GM19239 (cell line): ENCODE results near the gene NKX2-4.
"Not testable (repeated sequence)": the region's sequence is repeated elsewhere in the genome, so short reads cannot be mapped to it uniquely, and the experiment has no call there.

Experiments
- DNase-seq: peaks from one replicate; pipeline ENCODE4 v3.0.0; 2011; ENCODE audit warnings: low spot score; ENCODE audit not compliant: insufficient read length
- FAIRE-seq: peaks from 2 replicates; lab custom pipeline; 2011; peaks lifted over from hg19 to GRCh38; lab: Jason Lieb, UNC

Gene NKX2-4

DNA sequence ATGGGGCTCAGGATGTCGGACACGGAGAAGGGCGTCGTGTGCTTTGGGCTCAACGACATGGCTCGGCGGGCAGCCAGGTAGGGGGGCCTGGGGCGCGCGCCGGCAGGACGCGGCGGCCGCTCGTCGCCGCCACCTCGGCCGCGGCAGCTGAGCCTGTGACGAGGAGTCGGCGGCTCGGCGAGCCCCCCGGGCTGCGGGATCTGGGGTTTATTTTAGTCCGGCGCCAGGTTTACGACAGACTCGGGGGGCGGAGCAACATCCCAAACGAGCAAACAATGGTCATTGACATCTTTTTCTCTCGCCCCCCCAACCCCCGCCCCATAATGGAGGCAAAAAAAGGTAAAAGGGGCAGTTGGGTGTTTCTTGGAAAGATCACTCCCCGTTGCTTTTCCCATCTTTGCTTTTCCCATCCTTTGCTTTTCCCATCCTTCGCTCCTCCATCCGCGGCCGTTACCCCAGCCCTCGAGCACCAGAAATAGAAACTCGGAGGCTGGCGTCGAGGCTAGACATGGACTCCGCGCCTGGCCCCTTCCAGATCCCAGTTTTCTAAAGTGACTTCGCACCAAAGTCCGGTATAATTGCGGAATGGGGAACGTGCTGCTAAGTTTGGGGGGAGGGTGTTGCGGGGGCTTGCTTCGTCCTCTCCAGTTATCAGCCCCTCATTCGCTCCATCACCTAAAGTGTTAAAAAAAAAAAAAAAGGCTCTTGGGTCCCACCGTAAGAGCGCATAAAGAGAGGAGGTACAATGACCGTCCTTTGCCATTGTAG lies at the start of gene NKX2-4:
TSS of gene NKX2-4 (minus strand) at position 186 of the 768 bp plus-strand sequence. CDS start at position 59, 127 bp downstream.
- DNase-seq (no peak), FAIRE-seq (no peak)

DNA sequence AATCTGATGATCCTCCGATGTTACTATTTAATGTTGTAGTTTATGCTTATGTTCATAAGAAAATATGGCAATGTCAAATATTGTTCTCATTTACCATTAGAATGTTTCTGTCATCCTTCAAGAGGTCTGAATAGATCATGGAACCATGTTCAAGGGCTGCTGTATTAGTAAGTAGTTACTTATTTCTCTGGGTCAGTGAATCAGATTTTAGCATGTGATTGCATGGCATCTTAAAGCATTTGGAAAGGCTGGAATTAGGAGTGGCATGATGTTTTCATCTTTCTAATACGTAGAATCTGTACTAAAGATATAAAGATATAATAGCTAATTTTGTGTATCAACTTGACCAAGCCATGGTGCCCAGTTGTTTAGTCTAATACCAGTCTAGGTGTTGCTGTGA lies 40.5 kb upstream of the NKX2-4 start:
- DNase-seq = no peak
- FAIRE-seq = no peak

DNA sequence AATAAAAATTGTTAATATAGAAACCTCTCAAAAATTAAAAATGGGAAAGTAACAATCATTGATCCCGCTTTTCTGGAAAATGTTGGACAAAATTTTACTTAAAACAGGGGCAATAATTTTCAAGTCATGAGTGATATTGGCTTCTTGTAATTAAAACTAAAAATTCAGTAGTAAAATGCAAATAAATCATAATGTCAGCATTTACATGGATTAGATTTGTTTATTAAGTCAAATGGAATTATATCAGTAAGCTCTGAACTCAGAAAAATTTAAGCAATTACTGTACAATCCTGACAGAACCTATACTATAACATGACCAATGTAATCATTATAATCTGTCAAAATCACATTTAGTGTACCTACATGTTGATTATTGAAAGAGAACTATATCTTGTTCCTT lies 39.9 kb upstream of the NKX2-4 start:
- FAIRE-seq (no peak), DNase-seq (no peak)

DNA sequence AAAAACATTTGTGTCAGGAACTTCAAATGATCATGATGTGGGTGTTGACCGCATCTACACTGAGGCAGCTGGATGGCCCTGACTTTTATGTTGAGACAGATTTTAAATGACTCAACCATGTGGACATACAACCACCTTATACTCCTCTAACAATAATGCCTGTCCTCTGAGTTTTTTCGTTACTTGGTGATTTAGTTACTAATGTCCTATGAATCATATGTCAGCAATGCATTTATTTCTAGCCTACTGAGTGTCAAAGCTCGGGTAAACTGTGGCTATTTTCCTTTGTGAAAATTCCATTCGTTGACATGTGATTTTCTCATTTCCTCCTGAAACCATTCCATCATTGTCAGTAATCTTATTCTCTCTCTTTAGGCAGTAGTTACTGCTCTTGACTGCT lies 38.9 kb upstream of the NKX2-4 start:
- FAIRE-seq = no peak
- no peak for DNase-seq

DNA sequence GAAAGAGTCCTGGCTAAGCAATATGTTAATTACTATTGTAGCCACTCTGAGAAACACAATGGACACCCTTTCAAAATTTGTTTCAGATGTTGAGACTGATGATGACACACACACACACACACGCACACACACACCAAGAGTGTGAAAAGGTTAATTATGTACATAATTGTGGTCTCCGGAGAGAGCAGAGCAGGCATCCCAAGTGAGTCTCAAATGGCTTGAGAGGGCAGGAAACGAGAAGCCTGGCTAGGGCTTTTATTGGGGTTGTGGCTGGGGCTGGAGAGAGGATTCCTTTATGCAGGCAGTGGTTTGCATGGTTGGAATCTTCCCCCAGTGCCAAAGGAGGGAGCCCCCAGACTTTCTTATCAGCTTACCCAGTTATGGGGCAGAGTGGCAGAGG lies 38.2 kb upstream of the NKX2-4 start:
- no peak for DNase-seq

DNA sequence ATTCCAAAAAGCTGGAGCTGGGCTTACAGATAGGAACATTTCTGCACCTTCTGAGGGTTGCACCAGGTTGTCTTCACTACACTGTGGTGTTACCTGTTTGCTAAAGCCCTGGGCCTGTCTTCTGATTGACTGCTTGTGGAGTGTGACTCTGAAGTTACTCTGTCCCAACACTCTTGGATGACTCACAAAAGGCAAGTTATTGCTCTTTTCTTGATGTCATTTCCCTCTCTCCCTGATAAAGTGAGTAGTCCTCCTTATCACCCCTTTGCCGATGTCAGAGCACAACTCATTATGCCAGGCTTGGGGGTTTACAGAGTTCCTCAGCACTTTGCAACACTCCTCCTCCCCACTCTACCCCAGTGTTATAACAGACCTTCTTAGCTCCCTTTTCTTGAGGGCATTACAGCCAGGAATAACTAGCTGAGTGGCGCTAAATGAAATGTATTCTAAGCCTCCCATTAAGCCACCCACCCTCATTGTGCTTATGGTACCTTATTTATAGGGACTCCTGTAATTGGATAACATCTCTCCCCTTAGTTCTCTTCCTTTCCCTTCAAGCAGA lies 36.1 kb upstream of the NKX2-4 start:
- FAIRE-seq (no peak), DNase-seq (no peak)

More for the DNA sequence above, 38.2 kb upstream of the NKX2-4 start:
- no peak for FAIRE-seq

DNA sequence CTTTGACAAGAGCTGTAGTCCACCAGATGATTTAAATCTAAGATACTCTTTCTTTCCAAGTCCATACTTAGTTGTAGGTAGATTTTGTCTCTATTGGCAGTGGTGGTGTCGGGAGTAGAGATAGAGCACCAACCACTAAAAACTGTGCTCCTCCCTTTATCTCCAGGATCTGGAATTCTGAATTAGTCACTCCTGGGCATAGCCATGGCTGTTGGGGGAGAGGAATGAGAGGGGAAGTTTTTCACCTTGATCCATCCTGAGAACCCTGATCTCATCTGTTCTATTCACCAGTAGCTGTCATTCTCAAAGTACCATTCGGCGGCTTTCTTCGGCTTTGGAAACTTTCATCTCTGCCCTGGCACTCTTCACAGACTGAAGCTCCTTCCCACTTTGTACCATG lies 35.6 kb upstream of the NKX2-4 start:
- DNase-seq (no peak), FAIRE-seq (no peak)

DNA sequence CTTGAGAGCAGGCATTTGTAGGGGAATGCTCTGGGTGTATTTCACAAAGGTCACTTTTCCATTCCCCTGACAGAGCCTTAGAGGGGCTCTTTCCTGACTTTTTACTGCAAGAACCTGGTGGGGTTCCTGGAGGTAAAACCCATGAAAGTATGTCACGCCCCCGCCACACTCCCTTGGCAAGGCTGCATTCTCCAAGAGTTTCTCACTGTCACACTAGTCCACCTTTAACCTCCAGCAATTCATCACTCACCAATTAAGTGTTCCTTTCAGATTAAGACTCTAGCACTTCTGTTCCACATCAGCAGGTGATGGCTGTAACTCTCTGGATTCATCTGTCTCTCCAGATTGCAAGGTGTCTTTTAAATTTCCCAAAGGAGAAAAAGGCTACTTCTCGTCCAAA lies 32.7 kb upstream of the NKX2-4 start:
- no peak for FAIRE-seq

DNA sequence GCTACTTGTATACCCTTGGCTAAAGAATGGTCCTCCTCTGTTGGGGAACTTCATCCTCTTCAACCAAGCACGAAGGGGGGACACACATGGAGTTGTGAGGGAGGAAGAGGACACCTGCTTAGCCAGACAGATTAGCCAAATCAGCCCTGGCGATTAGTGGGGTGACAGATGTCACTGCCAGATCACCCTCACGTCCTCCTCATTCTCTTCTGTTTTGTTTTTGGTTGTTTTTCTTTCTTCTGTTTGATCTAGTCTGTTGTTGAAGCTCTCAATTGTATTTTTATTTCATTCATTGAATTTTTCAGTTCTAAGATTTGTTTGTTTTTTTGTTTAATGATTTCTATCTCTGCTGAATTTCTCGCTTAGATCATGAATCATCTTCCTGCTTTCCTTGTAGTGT lies 27.5 kb upstream of the NKX2-4 start:
- DNase-seq (no peak), FAIRE-seq (no peak)

More for the DNA sequence above, 32.7 kb upstream of the NKX2-4 start:
- DNase-seq = no peak

DNA sequence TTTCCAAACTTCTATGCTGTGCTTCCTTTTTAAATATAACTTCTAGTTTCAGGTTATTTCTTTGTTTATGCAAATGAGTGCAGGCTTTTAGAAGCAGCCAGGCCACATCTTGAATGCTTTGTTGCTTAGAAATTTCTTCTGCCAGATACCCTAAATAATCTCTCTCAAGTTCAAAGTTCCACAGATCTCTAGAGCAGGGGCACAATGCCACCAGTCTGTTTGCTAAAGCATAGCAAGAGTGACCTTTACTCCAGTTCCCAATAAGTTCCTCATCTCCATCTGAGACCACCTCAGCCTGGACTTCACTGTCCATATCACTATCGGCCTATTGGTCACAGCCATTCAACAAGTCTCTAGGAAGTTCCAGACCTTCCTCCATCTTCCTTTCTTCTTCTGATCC lies 26.4 kb upstream of the NKX2-4 start:
- DNase-seq, FAIRE-seq: not testable (repeated sequence)

DNA sequence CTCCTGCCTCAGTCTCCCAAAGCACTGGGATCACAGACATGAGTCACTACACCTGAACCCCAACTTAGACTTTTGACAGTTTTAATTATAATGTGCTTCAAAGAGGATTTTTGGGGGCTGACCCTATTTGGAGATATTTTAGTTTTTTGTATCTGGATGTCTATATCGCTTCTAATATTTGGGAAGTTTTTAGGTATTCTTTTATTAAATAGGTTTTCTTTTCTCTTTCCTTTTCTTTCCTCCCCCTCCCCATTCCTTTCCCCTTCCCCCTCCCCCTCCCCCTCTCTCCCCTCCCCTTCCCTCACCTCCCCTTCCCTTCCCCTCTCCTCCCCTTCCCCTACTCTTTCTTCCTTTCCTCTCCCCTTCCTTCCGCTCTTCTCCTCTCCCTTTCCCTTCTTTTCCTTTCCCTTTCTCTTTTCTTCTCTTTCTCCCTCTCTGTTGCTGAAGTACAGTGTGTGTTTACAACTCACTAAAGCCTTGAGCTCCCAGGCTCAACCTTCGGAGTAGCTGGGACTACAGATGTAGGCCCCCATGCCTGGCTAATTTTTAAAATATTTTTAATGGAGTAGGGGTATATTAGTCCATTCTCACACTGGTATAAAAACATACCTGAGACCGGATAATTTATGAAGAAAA lies 24.4 kb upstream of the NKX2-4 start:
- DNase-seq (no peak), FAIRE-seq (no peak)

DNA sequence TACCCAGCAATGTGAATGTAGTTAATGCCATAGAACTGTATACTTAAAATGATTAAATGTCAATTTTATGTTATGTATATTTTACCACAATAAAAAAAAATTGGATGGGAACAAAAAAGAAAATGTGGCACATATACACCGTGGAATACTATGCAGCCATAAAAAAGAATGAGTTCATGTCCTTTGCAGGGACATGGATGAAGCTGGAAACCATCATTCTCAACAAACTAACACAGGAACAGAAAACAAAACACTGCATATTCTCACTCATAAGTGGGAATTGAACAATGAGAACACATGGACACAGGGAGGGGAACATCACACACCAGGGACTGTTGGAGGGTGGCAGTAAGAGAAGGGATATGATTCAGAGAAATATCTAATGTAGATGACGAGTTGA lies 21.8 kb upstream of the NKX2-4 start:
- FAIRE-seq, DNase-seq: not testable (repeated sequence)

DNA sequence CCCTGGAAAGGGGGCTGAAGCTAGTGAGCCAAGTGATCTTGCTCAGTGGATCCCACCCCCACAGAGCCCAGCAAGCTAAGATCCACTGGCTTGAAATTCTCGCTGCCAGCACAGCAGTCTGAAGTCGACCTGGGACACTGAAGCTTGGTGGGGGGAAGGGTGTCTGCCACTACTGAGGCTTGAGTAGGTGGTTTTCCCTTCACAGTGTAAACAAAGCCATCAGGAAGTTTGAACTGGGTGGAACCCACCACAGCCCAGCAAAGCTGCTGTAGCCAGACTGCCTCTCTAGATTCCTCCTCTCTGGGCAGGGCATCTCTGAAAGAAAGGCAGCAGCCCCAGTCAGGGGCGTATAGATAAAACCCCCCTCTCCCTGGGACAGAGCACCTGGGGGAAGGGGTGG lies 16.7 kb upstream of the NKX2-4 start:
- DNase-seq, FAIRE-seq: not testable (repeated sequence)

DNA sequence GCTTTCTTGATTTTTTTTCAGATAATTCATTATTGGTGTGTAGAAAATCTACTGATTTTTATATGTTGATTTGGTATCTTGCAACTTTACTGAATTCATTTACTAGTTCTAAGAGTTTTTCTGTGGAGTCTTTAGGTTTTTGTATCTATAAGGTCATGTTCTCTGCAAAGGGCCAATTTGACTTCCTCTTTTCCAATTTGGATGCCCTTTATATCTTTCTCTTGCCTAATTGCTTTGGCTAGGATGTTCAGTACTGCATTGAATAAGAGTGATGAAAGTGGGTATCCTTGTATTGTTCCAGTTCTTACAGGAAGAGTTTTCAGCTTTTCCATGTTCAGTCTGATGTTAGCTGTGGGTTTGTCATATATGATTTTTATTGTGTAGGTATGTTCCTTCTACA lies 14.4 kb upstream of the NKX2-4 start:
- FAIRE-seq (no peak), DNase-seq (no peak)

DNA sequence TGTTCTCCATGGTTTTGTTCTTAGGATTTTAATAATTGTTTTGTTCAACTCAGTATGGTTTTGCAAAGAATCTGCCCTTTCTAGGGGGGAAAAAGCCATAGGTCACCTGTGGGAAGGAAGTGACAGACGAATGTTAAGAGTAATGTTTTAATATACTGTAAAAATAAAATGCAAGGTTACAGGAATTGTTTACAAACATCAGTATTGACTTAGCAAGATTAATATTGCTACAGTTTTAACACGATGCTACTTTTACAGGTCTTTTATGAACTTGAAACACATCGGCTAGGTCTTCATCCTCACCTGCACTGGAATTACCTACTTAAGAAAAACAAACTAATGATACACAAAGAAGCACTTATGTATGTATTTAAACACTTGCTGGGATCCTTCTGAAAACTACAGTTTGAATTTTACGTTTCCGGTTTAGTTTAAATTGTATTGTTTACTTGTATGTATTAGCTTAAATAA lies 1.7 kb upstream of the NKX2-4 start:
- DNase-seq = no peak
- no peak for FAIRE-seq

DNA sequence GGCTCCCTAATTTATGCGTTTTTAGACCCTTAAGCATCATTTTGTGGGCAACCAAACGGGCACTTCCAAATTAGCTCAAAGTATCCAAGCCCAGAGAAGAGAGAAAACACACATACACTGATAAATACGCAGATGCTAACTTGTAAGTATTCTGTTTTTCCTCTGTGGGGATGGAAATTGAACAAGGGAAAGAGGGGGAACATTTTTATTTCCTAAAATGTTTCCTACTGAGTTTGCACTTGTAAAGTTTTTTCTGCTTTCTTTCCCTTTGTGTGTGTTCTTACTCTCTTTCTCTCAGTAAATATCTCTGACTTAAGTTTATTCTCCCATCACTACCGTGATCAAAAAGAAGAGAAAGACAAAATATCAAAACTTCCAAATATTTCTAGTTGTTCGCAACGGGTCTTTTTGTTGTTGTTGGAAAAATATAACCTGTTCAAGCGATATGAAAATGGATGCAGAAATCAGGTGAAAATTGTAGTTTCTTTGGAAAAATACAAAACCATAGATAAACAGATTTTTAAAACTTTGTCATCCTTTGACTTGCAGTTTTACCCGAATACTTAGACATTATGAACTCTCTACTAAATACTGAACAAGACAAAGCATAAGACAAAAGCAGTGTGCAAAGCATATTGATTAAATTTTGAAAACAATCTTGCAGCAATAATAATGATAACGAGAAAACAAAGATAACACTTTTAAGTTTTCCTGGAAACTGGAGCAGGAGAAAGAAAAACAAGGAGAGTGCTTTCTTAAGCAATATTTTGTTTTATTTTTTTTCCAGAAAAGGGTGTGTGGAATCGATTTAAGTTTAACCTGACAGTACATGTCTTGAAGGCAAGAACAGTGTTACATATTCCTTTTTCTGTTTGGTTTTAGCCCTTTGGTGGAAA lies 1.0 kb upstream of the NKX2-4 start:
- peak; percentile 39 for FAIRE-seq
- no peak for DNase-seq

DNA sequence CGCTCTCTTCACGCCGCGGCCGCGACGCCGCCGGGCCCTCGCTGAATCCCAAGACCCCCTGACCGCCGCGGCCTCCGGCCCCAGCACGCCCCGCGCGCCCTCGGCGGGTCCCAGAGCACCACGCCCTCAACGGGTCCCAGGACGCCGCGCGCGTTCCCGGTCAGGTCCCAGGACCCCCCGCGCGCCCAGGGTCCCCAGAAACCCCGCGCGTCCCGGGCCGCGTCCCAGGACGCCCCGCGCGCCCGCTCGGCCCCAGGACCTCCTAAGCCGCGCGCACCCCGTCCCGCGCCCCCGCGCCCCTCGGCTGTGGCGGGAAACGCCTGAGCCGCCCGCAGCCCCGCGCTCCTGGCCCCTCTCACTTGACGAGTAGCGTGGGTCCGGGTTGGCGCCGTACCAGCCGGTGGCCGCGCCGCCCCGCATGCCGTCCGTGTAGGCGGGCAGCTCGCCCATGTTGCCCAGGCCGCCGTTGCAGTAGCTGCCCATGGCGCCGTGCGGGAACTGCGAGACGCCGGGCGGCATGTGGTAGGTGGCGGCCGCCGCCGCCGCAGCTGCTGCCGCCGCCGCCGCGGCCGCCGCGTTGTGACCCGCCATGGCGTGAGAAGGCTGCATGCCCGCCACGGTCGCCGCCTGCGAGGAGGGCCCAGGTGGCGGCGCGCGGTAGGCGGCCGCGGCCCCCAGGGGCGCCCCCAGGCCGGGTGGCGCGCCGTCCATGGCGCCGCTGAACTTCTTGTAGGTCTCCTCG lies 556 bp downstream of the NKX2-4 start:
- FAIRE-seq (no peak), DNase-seq (no peak)

DNA sequence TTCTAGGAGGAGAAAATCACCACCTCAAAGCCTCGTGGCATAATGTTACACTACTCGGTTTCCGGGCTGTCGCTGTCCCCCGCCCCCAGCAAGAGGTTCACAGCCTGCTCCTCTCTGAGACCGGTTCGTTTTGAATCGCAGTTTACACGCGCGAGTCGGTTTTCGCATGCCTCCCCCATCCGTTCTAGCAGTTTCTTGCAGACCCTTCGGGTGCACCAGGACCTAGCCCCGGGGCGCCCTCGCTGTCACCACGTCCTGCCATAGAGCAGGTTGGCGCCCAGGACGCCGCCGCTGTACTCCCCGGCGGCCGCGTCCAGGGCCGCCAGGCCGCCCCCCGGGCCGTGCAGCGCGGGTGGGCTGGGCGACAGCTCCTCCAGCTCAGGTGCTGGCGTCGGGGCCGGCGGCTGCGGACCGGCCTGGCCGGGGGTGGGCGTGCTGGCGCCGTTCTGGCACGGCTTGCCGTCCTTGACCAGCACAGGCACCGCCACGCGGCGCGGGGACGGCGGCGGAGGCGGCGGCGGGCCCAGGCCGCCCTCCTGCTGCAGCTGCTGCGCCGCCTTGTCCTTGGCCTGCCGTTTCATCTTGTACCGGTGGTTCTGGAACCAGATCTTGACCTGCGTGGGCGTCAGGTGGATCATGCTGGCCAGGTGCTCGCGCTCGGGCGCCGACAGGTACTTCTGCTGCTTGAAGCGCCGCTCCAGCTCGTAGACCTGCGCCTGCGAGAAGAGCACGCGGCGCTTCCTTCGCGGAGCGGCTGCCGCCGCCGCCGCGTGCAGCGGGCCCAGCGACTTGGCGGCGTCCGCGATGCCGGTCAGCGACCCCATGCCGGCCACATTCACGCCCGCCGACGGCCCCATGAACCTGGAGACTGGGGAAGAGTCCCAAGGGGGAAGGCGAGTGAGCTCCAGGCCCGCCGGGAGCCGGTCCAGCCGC lies 1.4 kb downstream of the NKX2-4 start:
- FAIRE-seq (no peak), DNase-seq (no peak)
